ENCODE data around the gene LAMB1.
"Not testable (repeated sequence)": the region's sequence is repeated elsewhere in the genome, so short reads cannot be mapped to it uniquely, and the experiment has no call there.

Gene LAMB1

DNA sequence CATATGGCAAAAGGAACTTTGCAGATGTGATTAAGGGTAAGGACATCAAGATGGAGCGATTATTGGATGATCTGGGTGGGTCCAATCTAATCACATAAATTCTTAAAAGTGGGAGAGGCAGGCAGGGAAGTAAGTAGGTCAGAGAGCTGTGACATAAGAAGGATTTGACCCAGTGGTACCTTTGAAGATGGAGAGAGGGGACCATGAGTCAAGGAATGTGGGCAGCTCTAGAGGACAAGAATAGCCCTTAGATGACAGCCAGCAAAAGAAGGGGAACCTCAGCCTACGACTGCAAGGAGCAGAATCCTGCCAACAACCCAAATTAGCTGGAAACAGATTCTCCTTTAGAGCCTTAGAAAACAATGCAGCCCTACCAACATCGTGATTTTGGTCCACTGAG is 34.5 kb downstream of the LAMB1 start:
- no peak for DNase-seq

- DNase-seq: no peak
Observed at GRCh38 chr7:107967420-107967819, 35.5 kb downstream of the LAMB1 start.

- DNase-seq: no peak
Observed at GRCh38 chr7:107966711-107967110, 36.2 kb downstream of the LAMB1 start.

DNA sequence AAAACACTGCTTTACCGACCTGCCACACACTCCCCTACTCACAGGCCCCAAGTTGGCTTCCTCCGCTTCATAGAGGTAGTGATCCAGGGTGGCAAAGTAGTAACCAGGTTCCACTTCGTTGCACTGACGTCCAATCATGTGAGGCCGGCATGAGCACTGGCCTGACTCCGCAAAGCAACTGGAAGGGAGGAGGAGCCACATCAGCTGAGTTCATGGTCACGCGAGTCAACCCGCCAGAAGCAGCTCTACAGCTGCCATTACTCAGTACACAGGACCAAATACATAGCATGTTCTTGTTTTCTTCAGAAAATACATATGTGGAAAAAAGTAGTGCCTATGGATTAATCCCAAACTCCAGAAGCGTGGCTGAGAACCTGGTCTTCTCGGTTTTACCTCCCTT is 38.5 kb downstream of the LAMB1 start:
- no peak for DNase-seq

GRCh38 chr7:107962817-107963216 is 40.1 kb downstream of the LAMB1 start:
- no peak for DNase-seq

DNA sequence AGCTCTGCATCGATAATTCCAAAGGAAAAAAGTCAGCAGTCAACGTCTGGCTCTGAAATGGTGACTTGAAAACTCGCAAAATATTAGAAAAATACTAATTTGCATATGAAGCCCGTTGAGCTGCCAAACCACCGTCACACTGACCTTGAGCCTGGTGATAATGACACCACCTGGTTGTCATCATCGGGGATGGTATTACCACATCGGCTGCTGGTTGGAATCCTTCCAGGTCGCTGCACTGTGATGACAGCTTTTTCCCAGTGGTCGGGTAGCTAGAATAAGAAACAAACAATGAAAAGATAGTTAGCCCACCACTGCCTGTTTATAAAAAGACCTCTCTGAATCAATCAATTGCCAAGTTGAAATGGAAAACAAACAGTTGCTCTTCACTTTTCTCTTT is 41.6 kb downstream of the LAMB1 start:
- DNase-seq: no peak

DNA sequence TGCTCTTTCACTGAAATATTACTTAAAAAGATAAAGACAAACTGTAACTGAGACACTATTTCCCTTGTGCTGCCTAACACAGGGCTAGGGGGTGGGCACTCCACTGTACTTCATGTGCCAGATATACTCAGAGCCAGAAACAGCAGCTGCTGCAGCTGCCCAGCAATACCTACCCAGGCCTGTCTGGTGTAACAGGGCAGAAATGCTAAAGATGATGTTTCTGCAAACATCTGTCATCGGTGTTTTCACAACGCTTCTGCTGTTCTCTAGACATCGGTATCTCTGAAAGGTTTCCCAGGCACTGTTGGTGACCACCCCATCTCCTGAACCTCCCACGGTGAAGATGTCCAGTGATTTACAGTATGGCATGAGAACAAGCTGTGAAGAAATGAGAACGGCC is 42.7 kb downstream of the LAMB1 start:
- no peak for DNase-seq

- DNase-seq: no peak
Observed at GRCh38 chr7:107959527-107959898, 43.4 kb downstream of the LAMB1 start.

- DNase-seq: no peak
Observed at GRCh38 chr7:107958764-107959526, 44.0 kb downstream of the LAMB1 start.

- no peak for DNase-seq
Observed at GRCh38 chr7:107957436-107957835, 45.5 kb downstream of the LAMB1 start.

- DNase-seq: not testable (repeated sequence)
Observed at GRCh38 chr7:107956950-107957349, 46.0 kb downstream of the LAMB1 start.

- DNase-seq: no peak
Observed at GRCh38 chr7:107955394-107955793, 47.6 kb downstream of the LAMB1 start.

DNA sequence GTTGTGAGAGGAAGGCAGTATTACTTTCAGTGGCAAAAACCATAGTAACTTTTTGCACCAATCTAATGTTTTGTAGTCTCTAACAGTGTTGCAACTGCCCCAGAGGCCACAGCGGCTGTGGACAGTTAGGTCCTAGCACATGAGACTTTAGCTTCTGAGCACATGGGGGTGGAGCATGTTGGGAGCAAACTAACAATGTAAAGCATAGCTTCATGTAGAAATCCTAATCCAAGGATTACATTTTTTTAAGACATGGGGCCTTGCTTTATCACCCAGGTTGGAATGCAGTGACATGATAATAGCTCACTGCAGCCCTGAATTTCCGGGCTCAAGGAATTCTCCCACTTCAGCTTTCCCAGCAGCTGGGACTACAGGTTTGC is 49.0 kb downstream of the LAMB1 start:
- DNase-seq: no peak

DNA sequence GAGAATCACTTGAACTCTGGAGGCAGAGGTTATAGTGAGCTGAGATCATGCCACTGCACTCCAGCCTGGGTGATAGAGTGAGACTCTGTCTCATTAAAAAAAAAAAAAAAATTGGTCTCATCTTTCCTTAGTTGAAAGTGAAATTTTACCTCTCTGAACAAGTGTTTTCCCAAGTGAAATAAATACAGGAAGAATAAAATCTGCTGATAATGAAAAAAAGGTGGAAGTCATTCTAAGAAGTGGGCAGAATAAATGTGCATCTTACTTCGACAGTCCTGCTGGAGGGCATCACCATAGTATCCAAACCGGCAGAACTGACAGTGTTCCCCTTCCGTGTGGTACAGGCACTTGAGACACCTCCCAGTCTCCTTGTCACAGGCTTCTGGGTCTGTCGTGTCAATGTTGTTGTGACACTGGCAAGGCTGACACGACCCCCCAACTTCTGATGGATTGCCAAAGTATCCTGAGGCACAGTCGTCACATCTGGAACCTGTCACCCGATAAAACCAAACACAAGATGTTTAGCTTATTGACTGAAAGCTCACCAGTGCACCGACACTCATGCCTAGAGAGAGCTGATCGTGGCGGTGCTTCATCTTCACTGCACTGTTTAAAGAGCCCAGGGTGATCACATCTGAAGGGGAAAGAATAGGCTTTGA is 49.6 kb downstream of the LAMB1 start:
- no peak for DNase-seq

- DNase-seq: no peak
Observed at GRCh38 chr7:107951896-107952295, 51.1 kb downstream of the LAMB1 start.

DNA sequence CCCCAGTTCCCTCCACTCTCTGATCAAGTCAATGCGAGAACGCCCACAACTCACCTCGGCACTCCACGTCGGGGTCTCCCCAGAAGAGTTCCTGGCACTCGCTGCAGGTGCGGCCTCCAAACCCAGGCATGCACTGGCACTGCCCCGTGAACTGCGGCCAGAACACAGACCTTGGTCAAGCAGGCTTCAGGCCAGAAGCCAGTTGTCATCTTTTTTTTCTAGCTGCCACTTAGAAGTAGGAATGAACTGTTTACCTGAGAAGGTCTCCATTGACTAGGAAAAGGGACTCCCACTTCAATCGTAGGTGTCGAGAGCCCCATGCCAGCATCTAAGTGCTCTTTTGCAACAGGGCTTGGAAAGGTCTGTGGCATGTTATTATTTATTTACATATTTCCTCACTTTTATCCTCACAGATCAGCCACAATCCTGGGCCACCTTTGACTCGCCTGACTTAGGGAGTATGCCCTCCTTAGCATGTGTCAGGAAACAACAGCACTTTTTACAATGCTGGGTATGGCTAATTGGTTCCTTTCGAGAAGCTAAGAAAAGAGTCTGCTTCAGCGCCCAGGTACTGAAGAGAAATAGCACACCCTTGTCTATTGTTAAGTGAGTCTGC is 51.7 kb downstream of the LAMB1 start:
- no peak for DNase-seq

DNA sequence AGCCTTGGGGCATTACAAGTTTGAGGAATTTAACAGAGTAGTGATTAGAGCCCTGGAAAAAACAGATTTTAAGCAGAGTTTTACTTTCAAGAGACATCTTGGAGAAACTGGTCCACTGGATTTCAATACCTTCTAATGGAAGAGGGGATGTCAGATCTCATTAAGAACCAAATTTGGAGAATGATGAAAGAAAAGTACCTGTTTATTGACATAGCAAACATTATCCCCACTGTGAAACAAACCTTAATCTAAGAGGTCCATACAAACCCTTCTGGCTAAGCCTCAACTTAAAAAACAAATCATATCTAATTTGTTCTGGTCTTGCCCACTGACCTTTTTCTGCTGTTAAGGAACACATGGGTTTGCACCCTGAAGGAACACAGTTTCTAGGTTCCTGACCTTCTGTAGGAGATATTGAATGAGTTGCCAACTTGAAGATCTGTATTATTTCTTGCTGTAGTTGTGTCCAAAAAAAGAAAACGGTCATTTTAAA is 53.5 kb downstream of the LAMB1 start:
- DNase-seq: no peak

- DNase-seq: no peak
Observed at GRCh38 chr7:107948645-107949442, 54.1 kb downstream of the LAMB1 start.

DNA sequence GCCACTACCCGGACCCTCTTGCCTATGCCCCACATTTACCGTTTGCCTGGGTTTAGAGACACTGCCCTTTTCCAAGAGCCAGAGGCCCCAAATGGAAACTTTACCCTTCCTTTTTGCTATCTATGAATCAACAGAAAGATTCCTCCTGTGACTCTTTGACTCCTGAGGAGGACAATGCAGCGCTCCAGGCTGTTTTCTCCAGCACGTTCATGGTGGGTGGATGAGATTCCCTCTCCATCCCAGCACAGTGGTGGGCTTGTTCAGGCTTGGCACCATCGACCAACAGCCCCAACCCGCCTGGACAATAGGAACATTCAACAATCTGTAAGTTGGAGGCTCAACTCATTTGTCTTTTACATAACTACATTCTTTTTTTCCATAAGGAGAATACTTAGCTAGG is 56.1 kb downstream of the LAMB1 start:
- DNase-seq: no peak

DNA sequence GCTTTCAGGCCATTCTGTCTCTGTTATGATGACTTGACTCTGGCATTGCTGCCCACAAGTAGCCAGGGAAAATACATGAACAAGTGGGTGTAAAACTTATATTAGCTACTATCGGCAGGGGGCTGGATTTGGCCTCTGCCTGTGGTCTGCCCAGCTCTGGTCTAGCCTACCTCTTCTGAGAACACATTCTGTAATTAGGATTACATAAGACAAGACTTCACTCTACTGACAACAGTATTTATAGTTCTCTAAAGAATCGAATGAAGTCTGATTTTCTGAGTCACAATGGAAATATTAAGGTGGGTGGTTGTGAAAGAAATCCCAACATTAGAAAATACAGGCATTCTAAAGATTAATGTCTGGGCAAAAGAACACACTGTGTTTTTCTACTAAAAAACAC is 56.5 kb downstream of the LAMB1 start:
- DNase-seq: no peak

- no peak for DNase-seq
Observed at GRCh38 chr7:107945332-107945731, 57.6 kb downstream of the LAMB1 start.

- no peak for DNase-seq
Observed at GRCh38 chr7:107944411-107945169, 58.4 kb downstream of the LAMB1 start.

DNA sequence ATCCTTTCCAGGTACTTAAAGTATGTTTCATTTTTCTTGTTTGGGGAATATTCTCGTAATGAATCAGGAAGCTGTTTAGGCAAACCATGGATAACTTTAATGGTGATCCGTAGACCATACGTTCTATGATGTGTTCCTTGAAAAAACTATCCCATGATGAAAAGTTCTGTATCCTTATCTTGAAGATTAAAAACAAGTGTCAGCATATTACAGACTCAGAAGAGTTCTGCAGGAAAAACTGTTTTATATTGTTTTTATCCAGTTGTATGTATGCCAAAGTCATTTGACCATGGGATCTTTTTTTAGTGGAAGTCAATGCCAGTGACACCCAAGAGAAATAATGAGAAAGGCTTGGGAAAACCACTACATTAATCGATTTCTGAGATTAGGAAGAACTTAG is 59.9 kb downstream of the LAMB1 start:
- no peak for DNase-seq
